Stimulated activated CD8-positive, alpha-beta memory T cell treated with anti-CD3 and anti-CD28 coated beads, Interleukin-15, amount 100 ng/mL, for 4 hours (primary cell): ENCODE measurements around the gene DGCR8.
A peak's percentile ranks its signal among the peaks of the same experiment; 100 is the strongest.
"Not testable (repeated sequence)": the region's sequence is repeated elsewhere in the genome, so short reads cannot be mapped to it uniquely, and the experiment has no call there.

Experiments used
- DNase-seq, 2 donors: peaks; one replicate each; pipeline ENCODE4 v3.0.0-alpha.2; 2020; ENCODE audit warnings: low read depth in 2 of 2

Gene DGCR8

GRCh38 chr22:20066617-20067383 is 13.2 kb upstream of the DGCR8 start:
- DNase-seq, result no peak

- not testable (repeated sequence) for DNase-seq
These were observed 12.7 kb upstream of the DGCR8 start for GRCh38 chr22:20067384-20067682.

- no peak for DNase-seq
These were observed 11.4 kb upstream of the DGCR8 start for GRCh38 chr22:20068640-20069039.

- DNase-seq, result no peak
These were observed 10.6 kb upstream of the DGCR8 start for GRCh38 chr22:20069331-20070042.

- no peak for DNase-seq
These were observed 8.5 kb upstream of the DGCR8 start for GRCh38 chr22:20071524-20071972.

GRCh38 chr22:20076627-20077172 is 3.3 kb upstream of the DGCR8 start:
- no peak for DNase-seq

GRCh38 chr22:20080445-20080775 is 369 bp downstream of the DGCR8 start:
- DNase-seq, result peak; percentile 49 to 64

- DNase-seq, result no peak
These were observed 974 bp downstream of the DGCR8 start for GRCh38 chr22:20080776-20081654.

- no peak for DNase-seq
These were observed 3.3 kb downstream of the DGCR8 start for GRCh38 chr22:20083157-20083890.

- no peak for DNase-seq
These were observed 4.0 kb downstream of the DGCR8 start for GRCh38 chr22:20083891-20084546.

GRCh38 chr22:20084547-20085413 is 4.7 kb downstream of the DGCR8 start:
- DNase-seq, result no peak

- DNase-seq, result no peak
These were observed 5.6 kb downstream of the DGCR8 start for GRCh38 chr22:20085651-20086050.

GRCh38 chr22:20086101-20086599 is 6.1 kb downstream of the DGCR8 start:
- no peak for DNase-seq

- no peak for DNase-seq
These were observed 6.7 kb downstream of the DGCR8 start for GRCh38 chr22:20086763-20087162.

- DNase-seq, result no peak
These were observed 7.5 kb downstream of the DGCR8 start for GRCh38 chr22:20087319-20088262.

- DNase-seq, result no peak
These were observed 8.2 kb downstream of the DGCR8 start for GRCh38 chr22:20088263-20088648.

- DNase-seq, result no peak
These were observed 9.4 kb downstream of the DGCR8 start for GRCh38 chr22:20089226-20089976.
